ENCODE data around the gene FAM20C.
"Not testable (repeated sequence)": the region's sequence is repeated elsewhere in the genome, so short reads cannot be mapped to it uniquely, and the experiment has no call there.

Gene FAM20C

DNA sequence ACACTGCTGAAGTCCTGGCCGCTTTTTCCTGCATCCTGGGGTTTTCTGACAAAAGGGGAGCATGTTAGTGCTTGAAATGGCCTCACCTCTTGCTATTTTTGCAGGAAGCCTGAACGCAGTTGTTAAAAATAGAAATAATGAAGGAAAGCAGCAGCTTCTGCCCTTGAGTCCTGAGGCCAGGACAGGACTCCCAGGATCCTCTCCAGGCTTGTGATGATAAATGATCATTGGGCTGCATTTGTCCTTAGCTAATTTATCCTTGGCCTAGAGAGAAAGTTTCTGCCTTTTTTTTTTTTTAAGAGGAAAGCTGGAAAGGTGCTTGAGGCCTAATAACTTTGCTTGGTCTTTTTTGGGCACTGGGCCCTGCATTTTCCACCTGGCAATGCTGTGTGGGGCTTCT, 17.7 kb upstream of the FAM20C start:
- no peak for DNase-seq

DNA sequence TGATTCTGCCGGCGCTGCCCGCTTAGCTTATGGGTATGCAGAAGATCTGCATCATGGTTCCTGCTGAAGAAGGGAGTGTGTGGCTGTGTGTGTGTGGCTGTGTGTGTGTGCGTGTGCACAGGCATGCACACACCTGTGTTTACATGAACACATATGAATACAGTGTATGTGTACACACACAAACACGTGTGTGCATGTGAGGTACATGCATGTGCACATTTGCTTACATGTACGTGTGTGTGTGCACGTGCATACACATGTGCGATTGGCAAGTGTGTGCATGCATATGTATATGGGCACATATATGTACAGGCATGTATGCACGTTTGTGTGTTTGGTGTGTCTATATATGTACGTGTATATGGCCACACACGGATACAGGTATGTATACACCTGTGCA, 16.4 kb upstream of the FAM20C start:
- DNase-seq, result no peak

DNA sequence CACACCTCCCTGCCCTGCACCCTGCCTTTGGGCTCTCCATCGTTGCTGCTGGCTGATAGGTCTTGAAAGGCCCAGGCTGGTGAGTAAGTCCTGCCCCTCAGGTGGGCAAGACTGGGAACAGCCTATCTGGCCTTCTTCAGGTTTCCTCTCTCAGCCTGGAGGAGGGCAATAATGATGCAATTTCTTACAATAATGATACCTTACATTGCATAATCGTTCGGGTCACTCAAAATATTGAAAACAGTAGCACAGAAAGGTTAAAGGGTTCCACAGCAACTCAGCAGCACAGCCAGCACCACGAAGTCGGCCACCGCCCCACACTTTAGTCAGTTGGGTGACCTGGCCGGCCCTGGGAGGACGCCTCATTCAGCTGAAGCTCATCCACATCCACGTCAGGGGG, 16.0 kb upstream of the FAM20C start:
- no peak for DNase-seq

DNA sequence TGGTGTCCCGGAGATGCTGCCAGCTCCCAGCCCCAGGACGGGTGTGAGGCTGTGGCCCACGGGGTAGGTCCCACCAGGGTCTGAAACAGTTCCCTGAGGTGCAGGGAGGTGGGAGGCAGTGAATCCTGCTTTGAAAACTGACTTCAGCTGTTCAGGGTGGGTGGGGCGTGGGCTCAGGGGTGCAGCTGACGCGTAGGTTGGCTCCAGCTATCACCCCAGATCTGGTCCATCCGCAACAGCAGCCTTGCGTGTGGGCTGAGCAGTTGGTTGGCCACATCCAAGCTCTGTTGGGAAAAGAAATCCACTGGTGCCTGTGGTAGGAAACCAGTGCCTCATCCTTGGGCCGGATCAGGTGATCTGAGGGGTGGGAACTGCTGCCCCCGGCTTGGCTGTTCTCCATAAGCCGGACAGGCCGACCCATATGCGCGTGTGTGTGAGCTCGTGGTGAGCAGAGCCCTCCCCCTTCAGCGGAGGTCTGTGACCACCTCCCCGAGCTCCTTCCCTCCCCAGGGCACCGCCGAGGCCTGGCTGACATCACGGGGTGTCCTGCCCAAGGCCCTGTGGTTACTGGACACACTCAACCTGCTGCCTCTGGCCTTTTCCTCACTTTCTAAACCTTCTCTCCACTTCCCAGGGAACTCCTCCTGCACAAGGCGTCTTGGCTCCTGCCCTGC, 15.4 kb upstream of the FAM20C start:
- DNase-seq, result no peak

DNA sequence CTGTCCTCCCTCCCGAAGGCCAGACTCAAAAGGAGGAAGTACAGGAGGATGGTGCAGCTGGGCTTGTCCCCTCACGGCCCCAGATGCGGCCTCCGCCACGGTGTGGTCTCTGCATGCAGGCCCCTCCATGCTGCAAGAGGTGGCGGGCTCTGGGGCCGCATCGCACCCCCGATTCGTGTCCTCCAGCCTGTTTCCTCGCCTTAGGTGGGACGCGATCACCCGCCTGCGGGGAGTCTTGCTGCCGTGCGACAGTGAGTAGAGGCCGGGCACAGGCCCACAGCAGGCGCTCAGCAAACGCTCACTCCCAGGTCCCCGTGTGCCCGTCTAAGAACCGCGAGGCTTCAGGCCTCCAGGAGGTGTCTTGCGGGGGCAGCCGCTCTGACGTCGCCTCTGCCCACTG, 13.9 kb upstream of the FAM20C start:
- no peak for DNase-seq

DNA sequence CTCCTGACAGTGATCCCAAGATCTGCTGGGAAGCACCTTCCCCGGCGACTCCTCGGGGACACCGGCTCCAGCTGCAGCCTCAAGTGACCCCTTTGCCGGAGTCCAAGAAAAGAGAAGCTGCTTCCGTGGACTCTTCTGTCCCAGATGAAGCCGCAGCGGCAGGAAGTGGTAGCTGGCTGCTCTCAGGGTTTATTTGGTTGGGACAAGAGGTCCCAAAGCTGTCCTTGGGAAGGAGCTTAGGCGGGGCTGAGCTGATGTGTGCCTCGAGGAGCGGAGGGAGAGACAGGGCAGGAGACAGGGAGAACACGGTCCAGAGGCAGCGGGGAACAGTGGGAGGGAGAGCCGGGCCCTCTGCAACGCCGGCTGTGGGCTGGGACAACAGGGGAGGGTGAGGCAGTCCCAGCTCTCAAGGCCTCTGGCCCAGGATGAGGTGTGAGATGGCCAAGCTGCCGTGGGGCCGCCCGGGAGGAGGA, 13.1 kb upstream of the FAM20C start:
- no peak for DNase-seq

DNA sequence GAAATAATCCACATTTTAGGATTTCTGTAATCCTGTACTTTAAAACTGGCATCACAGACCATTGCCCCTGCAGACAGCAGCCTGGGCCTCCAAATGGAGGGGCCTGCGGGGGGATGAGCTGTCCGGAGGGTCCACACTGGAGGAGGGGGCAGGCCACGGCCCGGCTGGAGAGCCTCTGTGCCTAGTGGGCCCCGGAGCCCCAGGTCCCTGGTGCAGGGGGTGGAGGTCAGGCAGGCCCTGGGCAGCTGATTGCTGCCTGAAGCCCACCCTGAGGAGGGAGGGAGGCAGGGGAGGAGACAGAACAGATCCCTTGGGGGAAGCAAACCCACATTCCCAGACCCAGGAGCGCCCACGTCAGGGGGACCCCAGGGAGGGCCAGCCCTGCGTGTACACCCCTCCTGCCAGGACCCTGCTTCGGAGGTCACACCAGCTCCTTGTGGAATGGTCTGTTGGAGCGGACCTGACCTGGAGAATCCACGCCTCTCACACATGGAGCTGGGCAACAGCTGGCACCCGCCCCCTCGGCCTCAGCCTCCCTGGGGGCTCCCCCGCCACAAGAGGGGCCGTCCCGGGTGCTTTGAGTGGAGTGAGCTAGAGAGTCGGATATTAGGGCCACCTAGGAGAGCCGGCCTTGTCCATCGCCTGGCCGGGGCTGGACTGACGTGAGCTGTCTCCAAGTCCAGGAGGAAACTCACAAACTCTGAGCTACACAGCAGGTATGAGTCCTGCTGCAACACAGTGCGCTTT, 12.2 kb upstream of the FAM20C start:
- no peak for DNase-seq

DNA sequence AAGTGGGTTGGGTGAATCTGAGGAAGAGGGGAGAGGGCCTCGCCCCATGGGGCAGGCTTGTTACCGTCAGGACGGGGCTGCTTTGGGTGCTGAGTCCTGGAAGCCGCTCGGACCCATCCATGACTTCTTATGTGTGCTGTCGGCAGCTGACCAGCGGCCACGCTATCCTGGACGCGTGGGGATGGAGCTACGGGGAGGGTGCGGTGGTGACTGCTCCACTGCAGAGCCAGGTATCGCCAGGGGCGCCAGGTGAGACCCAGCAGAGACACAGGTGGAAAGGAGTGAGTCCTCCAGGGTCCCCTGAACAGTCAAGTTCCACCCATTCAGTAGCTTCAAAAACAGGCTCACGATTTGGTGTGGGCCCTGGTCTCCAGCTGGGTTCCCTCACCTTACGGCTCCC, 10.6 kb upstream of the FAM20C start:
- no peak for DNase-seq

DNA sequence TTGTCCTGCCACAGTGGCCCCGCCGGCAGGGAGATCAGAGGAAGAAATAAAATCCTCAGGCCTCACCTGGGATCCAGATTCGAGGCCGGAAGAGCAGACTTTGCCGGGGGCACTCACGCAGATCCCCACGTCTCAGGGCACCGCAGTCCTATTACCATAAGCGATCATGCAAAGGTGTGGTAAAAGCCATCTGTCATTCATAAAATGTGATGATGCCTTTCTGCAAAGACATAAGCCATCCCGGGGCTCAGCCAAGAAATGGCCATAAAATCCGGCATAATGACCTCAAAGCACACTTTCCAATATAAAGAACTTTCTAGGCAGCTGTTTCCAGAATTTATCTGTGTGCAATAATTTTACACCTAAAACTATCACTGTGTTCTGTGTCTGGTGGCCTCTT, 9.9 kb upstream of the FAM20C start:
- DNase-seq, result not testable (repeated sequence)

DNA sequence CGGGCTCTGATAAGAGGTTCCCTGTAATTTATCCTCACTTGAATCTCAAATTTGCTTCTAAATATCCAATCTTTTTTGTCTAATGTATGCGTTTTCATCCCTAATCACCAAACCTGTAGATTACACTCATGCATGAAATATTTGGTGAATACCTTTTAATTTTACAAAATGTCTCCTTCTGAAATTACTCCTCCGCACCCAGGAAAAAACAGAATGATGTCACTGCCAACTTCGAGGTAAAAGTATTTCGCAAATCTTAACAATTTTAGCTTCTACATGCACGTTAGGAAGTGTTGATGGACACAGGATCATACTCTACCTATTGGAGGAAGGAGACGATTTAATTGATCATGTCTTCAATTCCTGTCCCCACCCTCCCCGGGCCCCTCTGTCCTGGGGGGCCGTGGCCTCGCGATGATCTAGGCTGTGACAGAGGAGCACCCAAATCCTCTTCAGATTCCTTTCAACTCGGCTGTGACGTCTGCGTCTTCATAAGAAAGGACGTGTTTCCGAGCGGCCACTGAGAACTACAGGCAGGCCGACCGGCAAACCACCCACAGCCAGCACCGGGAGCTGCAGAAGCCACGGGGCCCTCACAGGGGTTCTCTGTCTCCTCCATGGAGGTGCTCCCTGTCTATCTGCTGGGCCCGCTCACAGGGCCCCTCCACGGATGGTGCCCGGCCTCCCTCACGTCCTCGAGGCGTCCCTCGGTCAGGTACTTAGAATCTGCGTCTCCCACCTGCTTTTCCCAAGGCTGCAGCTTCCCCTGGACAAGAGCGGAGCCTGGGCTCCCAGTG, 8.7 kb upstream of the FAM20C start:
- no peak for DNase-seq

DNA sequence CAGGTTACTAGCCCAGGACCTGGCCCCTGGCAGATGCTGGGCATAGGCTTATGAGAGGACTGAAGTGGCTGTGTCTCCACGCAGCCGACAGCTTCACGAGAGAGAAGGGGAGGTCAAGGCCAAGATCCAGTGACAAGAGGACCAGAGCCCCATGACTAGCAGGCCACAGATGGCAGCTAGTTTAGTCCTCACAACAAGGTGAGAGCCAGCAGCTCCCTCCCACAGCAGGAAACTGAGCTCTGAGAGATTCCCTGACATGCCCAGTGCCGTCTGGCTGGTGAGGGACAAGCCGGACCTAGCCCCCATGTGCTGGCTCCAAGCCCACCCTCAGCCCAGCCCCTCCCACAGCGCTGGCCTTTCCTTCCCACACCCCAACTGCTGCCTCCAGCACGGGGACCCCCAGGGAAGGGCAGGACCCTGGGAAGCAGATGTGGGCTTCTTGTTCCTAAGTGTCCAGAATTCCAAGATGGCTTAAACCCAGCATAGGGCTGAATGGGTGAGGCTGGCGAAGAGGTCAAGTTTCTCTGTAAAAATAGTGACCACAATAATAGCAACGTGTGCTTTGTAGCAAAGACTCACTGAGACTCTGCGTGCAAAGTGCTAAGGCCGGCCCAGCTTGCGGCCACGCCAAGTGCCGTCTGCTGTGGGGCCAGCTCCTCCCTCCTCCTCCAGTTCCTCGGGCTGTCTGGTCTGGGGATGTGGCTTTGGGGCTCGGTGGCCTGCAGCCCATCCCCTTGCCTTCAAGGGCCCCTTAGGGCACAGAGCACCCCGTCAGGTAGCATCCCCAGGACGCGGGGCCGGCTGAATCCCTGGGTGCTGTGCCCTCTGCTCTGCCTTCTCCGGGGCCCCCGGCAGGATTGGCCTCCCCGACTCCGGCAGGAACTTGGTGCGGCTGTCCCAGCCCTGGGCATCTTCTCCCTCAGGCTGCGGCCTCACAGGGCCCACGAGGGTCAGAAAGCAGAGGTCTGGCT, 7.8 kb upstream of the FAM20C start:
- no peak for DNase-seq

DNA sequence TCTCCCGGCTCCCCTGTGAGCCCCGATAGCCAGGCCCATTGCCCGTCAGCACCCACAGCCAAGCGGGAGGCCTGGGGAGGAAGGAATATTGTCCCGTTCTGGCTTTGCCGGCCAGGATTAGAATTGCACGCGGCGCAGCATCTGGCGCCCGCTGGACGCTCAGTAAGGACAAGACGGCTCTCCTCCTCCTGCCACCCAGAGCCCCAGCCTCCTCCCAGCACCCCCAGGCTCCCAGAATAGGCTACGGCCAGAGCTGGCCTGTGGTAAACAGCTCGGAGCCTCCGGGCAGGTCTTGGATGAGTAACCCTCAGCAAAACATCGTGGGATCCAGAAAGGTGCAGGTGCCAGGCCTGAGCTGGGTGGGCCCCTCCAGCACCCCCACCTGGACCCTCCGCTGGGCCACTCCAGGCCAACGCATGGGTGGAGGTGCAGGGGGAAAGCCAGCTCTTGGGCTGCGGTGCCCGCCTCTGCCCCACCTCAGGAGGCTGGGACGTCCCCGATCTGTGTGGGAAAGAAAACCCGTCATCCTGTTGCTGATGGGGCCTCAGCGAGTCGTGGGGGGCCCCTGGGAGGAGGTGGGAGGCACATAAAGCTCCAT, 5.8 kb upstream of the FAM20C start:
- DNase-seq, result no peak

DNA sequence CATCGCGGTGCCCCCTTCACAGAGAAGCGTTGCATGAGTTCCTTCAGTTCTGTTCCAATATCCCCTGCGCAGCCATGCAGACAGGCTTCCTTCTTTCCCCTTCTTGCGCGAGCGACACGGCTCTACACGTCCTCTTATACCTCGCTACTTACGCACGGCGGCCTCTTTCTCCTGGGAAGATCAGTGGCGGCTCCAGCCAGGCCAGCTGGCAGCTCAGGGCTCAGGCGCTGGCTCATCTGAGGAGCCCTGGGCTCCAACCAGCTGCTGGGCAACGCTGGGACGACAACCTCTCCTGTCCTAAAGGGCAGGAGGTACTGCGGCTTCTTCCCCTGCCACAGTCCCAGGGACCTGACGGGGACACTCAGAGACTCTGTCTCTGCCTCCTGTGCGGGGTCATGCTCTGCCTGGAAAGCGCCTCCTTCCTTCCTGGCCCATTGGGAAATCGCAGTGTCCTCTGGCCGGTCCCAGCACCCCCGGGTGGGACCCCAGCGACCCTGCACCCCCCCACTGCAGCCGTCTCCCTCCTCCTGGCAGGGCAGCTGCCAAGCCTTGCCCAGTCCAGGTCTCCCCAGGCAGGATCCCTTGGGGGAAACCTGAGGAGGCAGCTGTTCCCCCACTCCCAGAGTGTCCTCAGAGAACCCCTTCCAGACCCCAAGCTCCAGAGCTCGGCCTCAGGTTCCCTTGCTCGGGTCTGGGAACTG, 5.0 kb upstream of the FAM20C start:
- DNase-seq, result no peak

DNA sequence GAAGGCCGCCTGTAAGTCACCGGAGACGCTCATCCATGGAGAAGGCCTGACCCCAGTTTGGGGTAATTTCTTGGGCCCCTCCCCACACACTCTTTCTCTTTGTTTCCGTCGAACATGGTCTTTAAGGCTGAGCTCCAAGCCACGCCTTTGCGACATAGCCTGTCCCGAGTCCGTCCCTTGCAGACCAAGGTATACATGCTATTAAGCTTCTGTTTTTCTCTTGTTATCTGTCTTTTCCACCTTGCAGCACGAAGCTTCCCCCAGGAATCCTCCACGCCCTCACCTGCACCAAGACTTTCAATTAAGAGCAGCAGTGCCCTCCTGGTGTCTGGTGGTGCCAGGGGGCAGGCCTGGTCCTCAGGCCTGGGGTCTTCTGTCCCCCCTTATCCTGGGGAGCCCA, 4.2 kb upstream of the FAM20C start:
- no peak for DNase-seq

DNA sequence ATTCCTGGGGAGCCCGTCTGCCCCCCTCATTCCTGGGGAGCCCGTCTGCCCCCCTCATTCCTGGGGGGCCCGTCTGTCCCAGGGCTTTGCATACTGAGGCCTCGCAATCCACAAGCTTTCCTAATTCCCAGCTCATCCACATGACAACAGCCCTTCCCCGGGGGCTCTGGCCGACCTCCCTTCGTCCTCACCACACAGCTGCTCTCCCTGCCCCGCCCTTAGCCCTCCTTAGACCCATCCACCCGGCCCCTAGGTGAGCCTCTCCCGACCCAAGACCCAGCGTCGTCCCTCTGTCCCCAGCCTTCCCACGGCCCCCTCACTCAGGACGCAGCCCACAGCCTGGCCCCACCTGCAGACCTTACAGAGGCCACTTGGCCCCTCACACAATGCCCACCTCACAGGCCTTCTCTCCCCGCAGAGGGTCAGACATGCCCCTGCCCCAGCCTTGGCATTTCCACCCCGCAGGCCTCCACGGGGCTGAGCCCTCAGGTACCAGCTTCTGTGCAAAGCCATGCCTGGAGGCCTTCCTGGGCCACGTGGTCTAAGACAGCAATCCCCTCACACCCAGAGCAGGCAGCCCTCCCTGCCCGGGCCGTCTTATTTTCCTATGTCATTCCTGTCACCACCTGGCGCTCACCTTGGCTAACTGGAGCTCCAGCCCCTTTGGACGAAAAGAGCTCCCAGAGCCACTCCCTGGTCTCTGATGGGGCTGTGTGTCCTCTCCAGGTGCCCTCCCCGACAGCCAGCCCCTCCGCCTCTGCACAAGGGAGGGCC, 3.5 kb upstream of the FAM20C start:
- DNase-seq, result no peak

DNA sequence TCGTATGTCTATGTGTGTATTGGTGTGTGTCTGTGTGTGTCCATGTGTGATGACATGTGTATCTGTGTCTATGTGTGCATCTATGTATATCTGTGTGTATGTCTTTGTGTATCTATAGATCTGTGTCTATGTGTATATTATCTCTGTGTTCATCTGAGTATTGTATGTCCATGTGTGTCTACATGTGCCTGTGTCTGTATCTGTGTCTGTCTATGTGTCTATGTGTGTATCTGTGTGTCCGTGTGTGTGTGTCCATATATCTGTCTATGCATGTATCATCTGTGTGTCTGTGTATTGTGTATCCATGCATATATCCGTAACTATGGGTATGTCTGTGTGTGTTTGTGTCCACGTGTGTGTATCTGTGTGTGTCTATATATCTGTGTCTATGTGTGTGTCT, 2.7 kb upstream of the FAM20C start:
- no peak for DNase-seq

DNA sequence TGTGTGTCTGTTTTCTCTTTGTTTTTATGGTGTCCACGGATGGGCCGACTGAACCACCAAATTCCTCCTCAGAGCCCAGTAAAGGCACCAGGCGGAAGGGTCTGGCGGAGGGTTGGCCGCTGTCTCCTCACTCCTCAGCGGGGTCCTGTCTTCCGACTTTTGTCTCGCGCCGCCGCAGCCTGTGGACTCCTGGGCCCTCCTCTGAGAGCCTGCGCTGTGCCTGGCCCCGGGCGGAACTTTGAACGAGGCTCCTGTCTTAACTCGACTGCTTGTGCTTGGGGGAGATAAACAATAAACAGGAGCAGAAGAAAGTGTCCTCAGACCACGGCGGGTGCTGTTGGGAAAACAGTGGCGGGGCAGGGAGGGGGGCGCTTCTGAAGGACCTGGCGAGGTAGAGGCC, 2.2 kb upstream of the FAM20C start:
- DNase-seq, result no peak

DNA sequence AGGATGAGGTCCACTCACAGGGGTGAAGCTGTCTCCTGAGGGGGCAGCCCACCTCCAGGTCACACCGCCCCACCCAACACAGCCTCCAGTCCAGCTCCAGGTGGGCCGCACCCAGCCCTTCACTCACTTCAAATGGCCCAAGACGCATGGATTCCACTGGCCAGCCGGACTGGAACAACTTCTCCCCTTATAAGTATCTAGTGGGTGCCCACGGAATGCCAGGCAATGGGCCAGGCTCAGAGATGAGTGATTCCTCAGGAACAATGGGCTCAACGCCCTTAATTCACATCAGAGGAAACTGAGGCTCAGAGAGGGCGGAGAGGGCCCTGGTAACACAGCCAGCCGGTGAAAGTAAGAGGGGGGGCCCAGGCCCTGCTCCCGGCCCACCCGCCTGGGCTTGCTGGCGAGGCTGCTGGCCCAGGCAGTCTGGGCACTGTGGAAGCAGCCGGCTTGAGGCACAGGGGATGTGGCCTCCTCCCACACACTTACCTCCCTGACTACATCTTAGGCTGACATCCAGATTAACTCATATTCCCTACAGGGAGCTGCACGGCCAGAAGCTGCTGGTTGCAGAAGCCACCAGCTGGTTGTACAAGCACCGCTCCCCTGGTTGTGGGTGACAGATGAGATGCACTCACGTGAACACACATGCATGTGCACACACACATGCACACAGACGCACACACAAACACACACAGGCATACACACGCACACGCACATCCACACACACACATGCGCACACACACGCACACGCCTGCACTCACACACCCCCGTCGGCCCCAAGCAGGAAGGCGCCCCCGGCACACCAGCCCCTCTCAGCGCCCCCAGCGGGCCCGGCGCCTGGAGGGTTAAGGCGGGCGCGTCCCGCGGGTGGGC, 1.0 kb upstream of the FAM20C start:
- DNase-seq, result no peak

DNA sequence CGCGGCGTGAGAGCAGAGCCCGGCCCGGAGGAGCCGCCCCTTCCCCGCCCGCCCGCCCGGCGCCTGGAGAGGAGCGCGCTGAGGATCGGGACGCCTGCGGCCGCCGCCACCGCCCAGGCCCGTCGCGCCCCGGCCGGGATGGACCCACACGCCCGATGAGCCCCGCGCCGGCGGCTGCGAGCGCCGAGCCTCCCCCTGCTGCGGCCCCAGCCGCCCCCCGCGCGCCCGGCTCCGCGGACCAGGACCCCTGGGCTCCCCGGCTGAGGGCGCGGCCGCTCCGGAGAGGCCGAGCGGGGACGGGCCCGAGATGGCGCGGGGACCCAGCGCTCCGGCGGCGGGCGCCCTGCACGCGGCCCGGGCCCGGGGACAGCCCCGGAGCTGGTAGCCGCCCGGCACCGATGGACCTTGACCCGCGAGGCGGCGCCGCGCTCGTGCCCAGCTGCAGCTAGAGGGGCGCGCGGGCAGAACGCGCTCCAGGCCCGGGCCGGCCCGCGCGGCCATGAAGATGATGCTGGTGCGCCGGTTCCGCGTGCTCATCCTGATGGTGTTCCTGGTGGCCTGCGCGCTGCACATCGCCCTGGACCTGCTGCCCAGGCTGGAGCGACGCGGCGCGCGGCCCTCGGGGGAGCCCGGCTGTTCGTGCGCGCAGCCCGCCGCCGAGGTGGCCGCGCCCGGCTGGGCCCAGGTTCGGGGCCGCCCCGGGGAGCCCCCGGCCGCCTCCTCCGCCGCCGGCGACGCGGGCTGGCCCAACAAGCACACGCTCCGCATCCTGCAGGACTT, 520 bp downstream of the FAM20C start:
- no peak for DNase-seq
